Tibial artery (tissue), 4 donors: ENCODE results near the gene METTL15.
A peak's percentile ranks its signal among the peaks of the same experiment; 100 is the strongest.

Source experiments
- DNase-seq, 2 donors: peaks; one replicate each; pipeline ENCODE4 v3.0.0-alpha.2; 2019
- H3K27ac ChIP-seq, 2 donors: fragments of 200-600 bp; sonication (generic) in 1 of 2; 1 replicate in 1 of 2; 2 replicates in 1 of 2; pipeline ENCODE4 v1.5.1; 2018 to 2019; ENCODE audit warnings: mild to moderate bottlenecking in 1 of 2
- H3K27me3 ChIP-seq, 2 donors: fragments of 200-600 bp; sonication (generic) in 1 of 2; one replicate each; pipeline versions ENCODE4 v1.5.1 to v1.6.0; 2016 to 2019
- H3K36me3 ChIP-seq, 3 donors: fragments of 200-600 bp; sonication (generic) in 2 of 3; one replicate each; pipeline ENCODE4 v1.5.1; 2016 to 2019; ENCODE audit warnings: mild to moderate bottlenecking in 2 of 3
- H3K4me1 ChIP-seq, 4 donors: fragments of 200-600 bp; sonication (generic) in 2 of 4; 1 replicate in 3 of 4; 2 replicates in 1 of 4; pipeline ENCODE4 v1.5.1; 2016 to 2019
- H3K4me3 ChIP-seq, 2 donors: fragments of 200-600 bp; sonication (generic) in 1 of 2; 1 replicate in 1 of 2; 2 replicates in 1 of 2; pipeline ENCODE4 v1.5.1; 2018 to 2019; ENCODE audit warnings: mild to moderate bottlenecking in 2 of 2
- H3K9me3 ChIP-seq, 3 donors: fragments of 200-600 bp; sonication (generic) in 1 of 3; one replicate each; pipeline ENCODE4 v1.5.1; 2016 to 2019
- intact Hi-C: fragments of 100-400 bp; cut with DNase I; formaldehyde crosslinking; loops from one replicate; pipeline ENCODE4 v1.15.0; 2023; ENCODE audit warnings: low total_unique reads
- TF ChIP-seq, protein P1 (sequence below), 2 experiments: fragments of 200-600 bp in 1 of 2; fragments of 450-650 bp in 1 of 2; IDR thresholded peaks; one replicate each; pipeline ENCODE4 v1.5.1; 2017 to 2019; ENCODE audit warnings: antibody characterized with exemption in 2 of 2, mild to moderate bottlenecking in 1 of 2, moderate library complexity in 1 of 2

METTL15 gene

DNA sequence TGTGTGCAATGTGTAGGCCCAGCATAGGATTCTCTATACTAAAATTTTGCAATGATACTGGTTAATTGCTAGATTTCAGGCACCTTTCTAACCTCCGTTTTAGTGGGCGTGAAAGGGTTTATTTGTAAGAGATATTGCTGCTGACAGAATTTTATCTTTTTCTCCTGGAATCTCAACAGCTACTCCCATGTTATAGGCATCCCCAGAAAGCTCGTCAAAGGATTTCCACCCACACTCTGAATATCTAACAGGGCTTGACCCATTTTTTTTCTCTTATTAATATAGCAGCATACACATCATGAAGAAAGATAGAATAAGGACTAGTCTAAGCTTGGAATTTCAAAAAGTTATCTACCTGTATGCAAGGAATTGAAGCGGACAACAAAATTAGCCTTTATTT, 124.5 kb downstream of the METTL15 start:
- Histone ChIP-seq H3K9me3 (peaks cover 0 to 3% (median 0%) of the 10 kb centered on the region in 3 donors), H3K4me3 (no peak overlapping the region), H3K36me3 (no peaks in the 10 kb centered on the region), H3K27me3 (no peaks in the 10 kb centered on the region), H3K4me1 (peaks cover 0 to 9% (median 4%) of the 10 kb centered on the region in 4 donors), H3K27ac (no peak overlapping the region)
- TF ChIP-seq, protein P1, sequence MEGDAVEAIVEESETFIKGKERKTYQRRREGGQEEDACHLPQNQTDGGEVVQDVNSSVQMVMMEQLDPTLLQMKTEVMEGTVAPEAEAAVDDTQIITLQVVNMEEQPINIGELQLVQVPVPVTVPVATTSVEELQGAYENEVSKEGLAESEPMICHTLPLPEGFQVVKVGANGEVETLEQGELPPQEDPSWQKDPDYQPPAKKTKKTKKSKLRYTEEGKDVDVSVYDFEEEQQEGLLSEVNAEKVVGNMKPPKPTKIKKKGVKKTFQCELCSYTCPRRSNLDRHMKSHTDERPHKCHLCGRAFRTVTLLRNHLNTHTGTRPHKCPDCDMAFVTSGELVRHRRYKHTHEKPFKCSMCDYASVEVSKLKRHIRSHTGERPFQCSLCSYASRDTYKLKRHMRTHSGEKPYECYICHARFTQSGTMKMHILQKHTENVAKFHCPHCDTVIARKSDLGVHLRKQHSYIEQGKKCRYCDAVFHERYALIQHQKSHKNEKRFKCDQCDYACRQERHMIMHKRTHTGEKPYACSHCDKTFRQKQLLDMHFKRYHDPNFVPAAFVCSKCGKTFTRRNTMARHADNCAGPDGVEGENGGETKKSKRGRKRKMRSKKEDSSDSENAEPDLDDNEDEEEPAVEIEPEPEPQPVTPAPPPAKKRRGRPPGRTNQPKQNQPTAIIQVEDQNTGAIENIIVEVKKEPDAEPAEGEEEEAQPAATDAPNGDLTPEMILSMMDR (IDR thresholded peaks at IDR 0.05), result no peak
- DNase-seq, result no peak
- intact Hi-C loops, result no loop called here

DNA sequence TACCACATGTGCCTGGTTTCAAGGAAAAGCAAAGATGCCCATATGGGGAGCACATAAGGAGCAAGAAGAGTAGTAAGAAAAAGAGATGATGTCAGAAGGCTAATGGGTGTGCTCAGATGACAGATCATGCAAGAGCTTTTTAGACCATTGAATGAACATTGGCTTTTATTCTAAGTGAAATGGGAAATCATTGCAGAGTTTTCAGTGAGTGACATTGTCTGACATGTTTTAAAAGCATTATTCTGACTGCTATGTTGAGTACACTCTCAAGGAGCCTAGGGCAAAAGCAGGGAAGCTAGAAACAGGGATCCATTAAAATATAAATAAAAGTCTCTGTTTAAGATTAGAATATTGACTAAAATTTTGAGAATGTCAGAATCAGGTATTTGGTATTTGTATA, 133.6 kb downstream of the METTL15 start:
- Histone ChIP-seq H3K4me3 (no peak overlapping the region), H3K4me1 (peaks cover 0 to 32% (median 2%) of the 10 kb centered on the region in 4 donors), H3K9me3 (no peaks in the 10 kb centered on the region), H3K27me3 (no peaks in the 10 kb centered on the region), H3K36me3 (no peaks in the 10 kb centered on the region), H3K27ac (peak overlapping the region in 1 of 2 donors; percentile 12)
- no peak for DNase-seq
- TF ChIP-seq, protein P1 (IDR thresholded peaks at IDR 0.05), result no peak
- intact Hi-C loops, result no loop called here

DNA sequence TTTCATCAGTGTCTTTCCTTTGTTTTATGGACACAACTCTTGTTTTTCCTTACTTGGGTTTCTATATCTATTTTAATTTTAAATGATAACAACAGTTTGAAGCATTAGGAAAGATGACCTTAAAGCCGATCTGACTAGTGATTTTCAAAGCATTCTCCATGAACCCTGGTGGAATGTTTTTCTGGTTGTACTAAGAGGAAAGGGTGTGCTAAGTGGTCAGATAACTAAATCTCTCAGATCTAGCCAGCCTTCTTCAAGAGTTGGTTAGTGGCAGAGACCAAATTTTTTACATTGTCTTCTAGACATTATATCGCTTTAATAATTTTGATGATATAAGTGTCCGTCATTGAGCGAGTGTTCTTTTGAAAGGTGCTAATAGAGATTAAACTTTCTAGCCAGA, 134.4 kb downstream of the METTL15 start:
- no peaks in the 10 kb centered on the region for H3K27me3 ChIP-seq
- intact Hi-C loops, result no loop called here
- TF ChIP-seq, protein P1 (IDR thresholded peaks at IDR 0.05), result no peak
- H3K9me3 ChIP-seq, result no peaks in the 10 kb centered on the region
- DNase-seq, result no peak
- H3K36me3 ChIP-seq, result no peaks in the 10 kb centered on the region
- peaks cover 0 to 32% (median 2%) of the 10 kb centered on the region in 4 donors for H3K4me1 ChIP-seq
- peak overlapping the region; percentile 66 to 72 for H3K27ac ChIP-seq
- H3K4me3 ChIP-seq, result peak overlapping the region in 1 of 2 donors; percentile 23

DNA sequence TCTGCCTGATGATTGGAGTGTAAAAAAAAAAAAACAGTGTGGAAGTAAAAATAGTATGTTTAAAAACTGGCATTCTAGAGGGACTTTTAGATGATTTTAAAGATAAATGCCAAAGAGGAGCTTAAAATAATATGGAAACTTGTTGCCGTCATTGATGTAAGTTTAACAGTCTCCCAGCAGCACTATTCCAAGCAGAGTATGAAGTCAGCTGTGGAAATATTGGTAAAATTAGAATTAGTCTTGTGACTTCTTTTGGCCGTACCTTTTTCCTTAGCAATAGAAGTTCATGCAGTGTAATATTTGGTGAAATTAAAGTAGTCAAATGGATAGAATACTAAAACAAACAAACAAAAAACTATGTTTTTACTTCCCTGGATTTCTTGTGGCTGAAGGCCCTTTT, 134.9 kb downstream of the METTL15 start:
- Histone ChIP-seq H3K4me1 (peaks cover 0 to 32% (median 2%) of the 10 kb centered on the region in 4 donors), H3K4me3 (peak overlapping the region; percentile 23 to 24), H3K27me3 (no peaks in the 10 kb centered on the region), H3K27ac (peak overlapping the region; percentile 66 to 72), H3K9me3 (no peaks in the 10 kb centered on the region), H3K36me3 (no peaks in the 10 kb centered on the region)
- TF ChIP-seq, protein P1 (IDR thresholded peaks at IDR 0.05), result no peak
- no peak for DNase-seq
- intact Hi-C loops, result no loop called here

DNA sequence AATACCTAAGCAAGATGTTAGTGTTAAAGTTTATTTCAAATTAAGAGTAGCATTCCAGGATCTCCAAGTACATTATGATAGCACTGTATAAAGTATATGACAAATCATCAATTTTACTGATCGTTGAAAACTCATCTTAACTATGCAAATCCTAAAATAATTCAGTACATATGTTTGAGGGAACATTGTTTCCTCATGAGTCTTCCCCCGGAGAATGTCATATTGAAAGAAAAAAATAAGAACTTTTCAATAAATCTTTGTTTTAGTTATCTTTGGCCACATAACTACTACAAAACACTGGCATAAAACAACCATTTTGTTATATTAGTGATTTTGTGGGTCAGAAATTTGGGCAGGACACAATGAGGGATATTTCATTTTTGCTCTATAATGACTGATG, 135.4 kb downstream of the METTL15 start:
- H3K27ac ChIP-seq, result peak overlapping the region; percentile 66 to 72
- H3K36me3 ChIP-seq, result no peaks in the 10 kb centered on the region
- H3K27me3 ChIP-seq, result no peaks in the 10 kb centered on the region
- H3K4me1 ChIP-seq, result peaks cover 0 to 32% (median 2%) of the 10 kb centered on the region in 4 donors
- DNase-seq, result no peak
- intact Hi-C loops, result no loop called here
- TF ChIP-seq, protein P1 (IDR thresholded peaks at IDR 0.05), result no peak
- peak overlapping the region; percentile 23 to 24 for H3K4me3 ChIP-seq
- H3K9me3 ChIP-seq, result no peaks in the 10 kb centered on the region

DNA sequence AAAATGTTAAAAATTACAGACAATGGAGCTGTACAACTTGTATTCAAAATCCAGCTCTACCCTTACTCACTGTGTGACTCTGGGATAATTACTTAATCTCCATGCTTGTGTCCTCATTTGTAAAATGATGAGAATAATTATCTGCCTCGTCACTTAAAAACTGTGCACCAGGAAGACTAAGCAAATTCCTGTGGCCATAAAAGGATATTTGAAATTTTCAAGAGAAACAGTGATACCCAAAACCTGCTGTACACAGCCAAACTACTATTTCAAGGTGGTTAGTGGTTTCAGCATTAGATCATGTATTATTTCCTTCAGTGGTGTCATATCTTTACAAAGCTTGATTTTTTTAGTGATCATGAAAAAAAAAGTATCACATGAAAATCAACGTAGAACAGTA, 136.9 kb downstream of the METTL15 start:
- intact Hi-C loops, result no loop called here
- TF ChIP-seq, protein P1 (IDR thresholded peaks at IDR 0.05), result no peak
- DNase-seq, result no peak
- no peaks in the 10 kb centered on the region for H3K36me3 ChIP-seq
- no peak overlapping the region for H3K4me3 ChIP-seq
- H3K4me1 ChIP-seq, result peaks cover 0 to 32% (median 2%) of the 10 kb centered on the region in 4 donors
- peak overlapping the region in 1 of 2 donors; percentile 72 for H3K27ac ChIP-seq
- no peaks in the 10 kb centered on the region for H3K9me3 ChIP-seq
- H3K27me3 ChIP-seq, result no peaks in the 10 kb centered on the region
